Activated T-helper 1 cell treated with anti-CD3 and anti-CD28 coated beads, Interleukin-12 subunit alpha, Interleukin-12 subunit beta, Interleukin-2, Interleukin-4 antibody, amounts not matched to agents 30 ng/mL and 10 ng/mL and 1 ng/mL, durations not matched to agents 14 hours and 24 hours and 36 hours (primary cell): ENCODE measurements around the gene SUFU. TPM values are rescaled to one million over a fixed set of nuclear protein-coding genes. Genes with fewer than 3 reads are reported as not detected.

Source experiments
- DNase-seq: peaks from one replicate; pipeline ENCODE4 v3.0.0; 2021; ENCODE audit warnings: low spot score
- H3K27ac Mint-ChIP-seq: one replicate; pipeline ENCODE4 v1.8.0; 2021; ENCODE audit warnings: mild to moderate bottlenecking, mixed read lengths
- H3K27me3 Mint-ChIP-seq: one replicate; pipeline ENCODE4 v1.8.0; 2022; ENCODE audit warnings: mild to moderate bottlenecking, moderate library complexity, mixed read lengths; ENCODE audit not compliant: insufficient read depth
- H3K36me3 Mint-ChIP-seq: one replicate; pipeline ENCODE4 v1.8.0; 2021; ENCODE audit warnings: low read depth, mixed read lengths
- H3K4me1 Mint-ChIP-seq: one replicate; pipeline ENCODE4 v1.8.0; 2021; ENCODE audit warnings: low read depth, mixed read lengths
- H3K4me3 Mint-ChIP-seq: one replicate; pipeline ENCODE4 v1.8.0; 2021; ENCODE audit warnings: mild to moderate bottlenecking, moderate library complexity, mixed read lengths
- H3K9me3 Mint-ChIP-seq: one replicate; pipeline ENCODE4 v1.8.0; 2021; ENCODE audit warnings: mixed read lengths
- intact Hi-C: fragments of 100-400 bp; cut with micrococcal nuclease; formaldehyde crosslinking; loops from one replicate; pipeline ENCODE4 v1.15.1; 2024
- total RNA-seq: library from RNA; stranded (reverse); gene quantifications from 2 replicates; pipeline ENCODE4 v1.2.3, GENCODE V29; 2022

Gene SUFU
- total RNA-seq, 1 donor from 2014 or later, result 11.6 TPM

- Mint-ChIP-seq H3K27me3 (no peaks in the 10 kb centered on the region), H3K4me3 (no peak overlapping the region), H3K36me3 (peaks cover 5% of the 10 kb centered on the region), H3K4me1 (peaks cover 6% of the 10 kb centered on the region), H3K9me3 (no peaks in the 10 kb centered on the region), H3K27ac (no peak overlapping the region)
- intact Hi-C loops, result no loop called here
- no peak for DNase-seq
Observed at GRCh38 chr10:102467971-102468438, 35.8 kb upstream of the SUFU start.

GRCh38 chr10:102468683-102469082 is 35.1 kb upstream of the SUFU start:
- intact Hi-C loops, result no loop called here
- peaks cover 12% of the 10 kb centered on the region for H3K4me1 Mint-ChIP-seq
- no peaks in the 10 kb centered on the region for H3K27me3 Mint-ChIP-seq
- no peak overlapping the region for H3K27ac Mint-ChIP-seq
- no peak for DNase-seq
- H3K9me3 Mint-ChIP-seq, result no peaks in the 10 kb centered on the region
- peaks cover 6% of the 10 kb centered on the region for H3K36me3 Mint-ChIP-seq
- no peak overlapping the region for H3K4me3 Mint-ChIP-seq

GRCh38 chr10:102470579-102471546 is 32.9 kb upstream of the SUFU start:
- no peaks in the 10 kb centered on the region for H3K27me3 Mint-ChIP-seq
- peaks cover 13% of the 10 kb centered on the region for H3K4me1 Mint-ChIP-seq
- no peaks in the 10 kb centered on the region for H3K9me3 Mint-ChIP-seq
- H3K4me3 Mint-ChIP-seq, result no peak overlapping the region
- peaks cover 9% of the 10 kb centered on the region for H3K36me3 Mint-ChIP-seq
- no peak for DNase-seq
- no peak overlapping the region for H3K27ac Mint-ChIP-seq
- intact Hi-C loops, result no loop called here

GRCh38 chr10:102473445-102474331 is 30.1 kb upstream of the SUFU start:
- Mint-ChIP-seq H3K36me3 (peaks cover 6% of the 10 kb centered on the region), H3K9me3 (no peaks in the 10 kb centered on the region), H3K4me3 (no peak overlapping the region), H3K4me1 (peaks cover 14% of the 10 kb centered on the region), H3K27ac (peak overlapping the region; percentile 10), H3K27me3 (no peaks in the 10 kb centered on the region)
- DNase-seq, result no peak
- intact Hi-C loops, result no loop called here

GRCh38 chr10:102475451-102476040 is 28.2 kb upstream of the SUFU start:
- intact Hi-C loops, result no loop called here
- H3K36me3 Mint-ChIP-seq, result peaks cover 12% of the 10 kb centered on the region
- DNase-seq, result no peak
- H3K27me3 Mint-ChIP-seq, result no peaks in the 10 kb centered on the region
- H3K4me3 Mint-ChIP-seq, result no peak overlapping the region
- no peaks in the 10 kb centered on the region for H3K9me3 Mint-ChIP-seq
- peaks cover 15% of the 10 kb centered on the region for H3K4me1 Mint-ChIP-seq
- H3K27ac Mint-ChIP-seq, result no peak overlapping the region

GRCh38 chr10:102476466-102477141 is 27.2 kb upstream of the SUFU start:
- no peak overlapping the region for H3K27ac Mint-ChIP-seq

GRCh38 chr10:102479651-102480050 is 24.1 kb upstream of the SUFU start:
- Mint-ChIP-seq H3K9me3 (no peaks in the 10 kb centered on the region), H3K36me3 (peaks cover 30% of the 10 kb centered on the region), H3K4me3 (no peak overlapping the region), H3K4me1 (peaks cover 7% of the 10 kb centered on the region), H3K27me3 (no peaks in the 10 kb centered on the region), H3K27ac (no peak overlapping the region)
- intact Hi-C loops, result loop anchor here (1.0 kb wide), 8 partner anchors 18 to 310 kb away; partner anchors contain the start of genes ACTR1A and CUEDC2
- no peak for DNase-seq

More at GRCh38 chr10:102476466-102477141, 27.2 kb upstream of the SUFU start:
- Mint-ChIP-seq H3K36me3 (peaks cover 17% of the 10 kb centered on the region), H3K4me1 (peaks cover 15% of the 10 kb centered on the region), H3K9me3 (no peaks in the 10 kb centered on the region), H3K27me3 (no peaks in the 10 kb centered on the region), H3K4me3 (no peak overlapping the region)
- intact Hi-C loops, result no loop called here
- DNase-seq, result no peak

GRCh38 chr10:102480396-102480795 is 23.4 kb upstream of the SUFU start:
- Mint-ChIP-seq H3K36me3 (peaks cover 32% of the 10 kb centered on the region), H3K4me3 (no peak overlapping the region), H3K9me3 (no peaks in the 10 kb centered on the region), H3K27ac (no peak overlapping the region), H3K4me1 (peaks cover 7% of the 10 kb centered on the region), H3K27me3 (no peaks in the 10 kb centered on the region)
- DNase-seq, result no peak
- intact Hi-C loops, result no loop called here

GRCh38 chr10:102484021-102484420 is 19.8 kb upstream of the SUFU start:
- no peaks in the 10 kb centered on the region for H3K9me3 Mint-ChIP-seq
- H3K36me3 Mint-ChIP-seq, result peaks cover 45% of the 10 kb centered on the region

GRCh38 chr10:102485093-102485784 is 18.5 kb upstream of the SUFU start:
- Mint-ChIP-seq H3K27ac (no peak overlapping the region), H3K4me3 (no peak overlapping the region), H3K36me3 (peaks cover 45% of the 10 kb centered on the region), H3K27me3 (no peaks in the 10 kb centered on the region), H3K9me3 (no peaks in the 10 kb centered on the region), H3K4me1 (no peaks in the 10 kb centered on the region)
- intact Hi-C loops, result no loop called here
- DNase-seq, result no peak

More at GRCh38 chr10:102484021-102484420, 19.8 kb upstream of the SUFU start:
- Mint-ChIP-seq H3K4me1 (peaks cover 3% of the 10 kb centered on the region), H3K4me3 (no peak overlapping the region), H3K27me3 (no peaks in the 10 kb centered on the region), H3K27ac (no peak overlapping the region)
- DNase-seq, result no peak
- intact Hi-C loops, result no loop called here

- intact Hi-C loops, result no loop called here
- peaks cover 10% of the 10 kb centered on the region for H3K4me1 Mint-ChIP-seq
- H3K36me3 Mint-ChIP-seq, result peaks cover 17% of the 10 kb centered on the region
- no peak for DNase-seq
- no peak overlapping the region for H3K27ac Mint-ChIP-seq
- no peaks in the 10 kb centered on the region for H3K9me3 Mint-ChIP-seq
- H3K4me3 Mint-ChIP-seq, result no peak overlapping the region
- H3K27me3 Mint-ChIP-seq, result no peaks in the 10 kb centered on the region
Observed at GRCh38 chr10:102491136-102491535, 12.6 kb upstream of the SUFU start.
